Left ventricle myocardium inferior (tissue), 1 donor: ENCODE results near the gene EMX1. TPM values are rescaled to one million over a fixed set of nuclear protein-coding genes. Genes with fewer than 3 reads are reported as not detected.
A peak's percentile ranks its signal among the peaks of the same experiment; 100 is the strongest.

Source experiments
- DNase-seq: peaks from one replicate; pipeline ENCODE4 v3.0.0-alpha.2; 2020
- H3K27ac ChIP-seq: fragments of 200-600 bp; replicated peaks from 2 replicates; pipeline ENCODE4 v1.8.0; 2021
- H3K27me3 ChIP-seq: fragments of 200-600 bp; 2 replicates; pipeline ENCODE4 v1.8.0; 2021; ENCODE audit warnings: low read depth
- H3K36me3 ChIP-seq: fragments of 200-600 bp; 2 replicates; pipeline ENCODE4 v1.8.0; 2021
- H3K4me1 ChIP-seq: fragments of 200-600 bp; 2 replicates; pipeline ENCODE4 v1.8.0; 2021
- H3K4me3 ChIP-seq: fragments of 200-600 bp; 2 replicates; pipeline ENCODE4 v1.8.0; 2021; ENCODE audit warnings: mild to moderate bottlenecking, moderate library complexity
- H3K9me3 ChIP-seq: fragments of 200-600 bp; replicated peaks from 2 replicates; pipeline ENCODE4 v1.8.0; 2021
- intact Hi-C: fragments of 100-400 bp; cut with micrococcal nuclease; formaldehyde crosslinking; loops from one replicate; pipeline ENCODE4 v1.11.0; 2022
- total RNA-seq: library from RNA; stranded (reverse); fragmentation: NEBNext Ultra II Directional; extraction: Animal tissue kit (Norgen Biotek cat#: 25700); gene quantifications from one replicate; pipeline ENCODE4 v1.2.1, GENCODE V29; 2021
- TF ChIP-seq, protein P1 (sequence below): fragments of 200-600 bp; IDR thresholded peaks from 2 replicates; pipeline ENCODE4 v1.8.0; 2021; ENCODE audit warnings: antibody characterized with exemption, mild to moderate bottlenecking, borderline replicate concordance
- donor health status: DM: no; HTN: yes; CAD: no; lungs with severe emphysema.

EMX1 gene
- total RNA-seq, 1 donor from 2014 or later: not detected

DNA sequence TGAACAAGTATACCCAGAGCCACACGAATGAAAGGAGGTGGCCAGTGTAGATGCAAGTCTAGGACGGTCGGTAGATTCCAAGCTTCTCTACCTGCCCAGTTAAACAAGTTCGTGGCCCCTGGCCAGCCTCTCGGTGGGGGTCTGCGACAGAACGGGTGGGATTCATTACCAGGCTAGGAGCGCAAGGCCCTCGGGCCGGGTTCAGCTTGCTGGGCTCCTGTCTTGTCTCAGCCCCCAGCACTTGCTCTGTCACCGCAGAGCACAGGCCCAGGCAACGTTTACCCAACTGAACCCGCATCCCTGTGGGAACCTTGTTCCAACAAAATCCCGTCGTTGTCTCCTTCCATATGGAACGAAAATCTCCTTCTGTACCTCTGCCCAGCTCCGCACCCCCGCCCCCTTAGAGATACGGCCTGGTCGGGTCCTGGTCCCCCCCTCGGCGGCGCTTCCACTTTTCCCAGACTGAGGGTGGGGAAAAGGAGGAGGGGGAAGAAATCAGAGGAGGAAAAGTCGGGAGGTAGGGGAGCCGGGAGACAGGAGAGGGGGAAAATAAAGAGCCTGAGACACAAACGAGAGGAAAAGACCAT lies 1.9 kb upstream of the EMX1 start:
- intact Hi-C loops: no loop called here
- TF ChIP-seq, protein P1, sequence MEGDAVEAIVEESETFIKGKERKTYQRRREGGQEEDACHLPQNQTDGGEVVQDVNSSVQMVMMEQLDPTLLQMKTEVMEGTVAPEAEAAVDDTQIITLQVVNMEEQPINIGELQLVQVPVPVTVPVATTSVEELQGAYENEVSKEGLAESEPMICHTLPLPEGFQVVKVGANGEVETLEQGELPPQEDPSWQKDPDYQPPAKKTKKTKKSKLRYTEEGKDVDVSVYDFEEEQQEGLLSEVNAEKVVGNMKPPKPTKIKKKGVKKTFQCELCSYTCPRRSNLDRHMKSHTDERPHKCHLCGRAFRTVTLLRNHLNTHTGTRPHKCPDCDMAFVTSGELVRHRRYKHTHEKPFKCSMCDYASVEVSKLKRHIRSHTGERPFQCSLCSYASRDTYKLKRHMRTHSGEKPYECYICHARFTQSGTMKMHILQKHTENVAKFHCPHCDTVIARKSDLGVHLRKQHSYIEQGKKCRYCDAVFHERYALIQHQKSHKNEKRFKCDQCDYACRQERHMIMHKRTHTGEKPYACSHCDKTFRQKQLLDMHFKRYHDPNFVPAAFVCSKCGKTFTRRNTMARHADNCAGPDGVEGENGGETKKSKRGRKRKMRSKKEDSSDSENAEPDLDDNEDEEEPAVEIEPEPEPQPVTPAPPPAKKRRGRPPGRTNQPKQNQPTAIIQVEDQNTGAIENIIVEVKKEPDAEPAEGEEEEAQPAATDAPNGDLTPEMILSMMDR: no peak

DNA sequence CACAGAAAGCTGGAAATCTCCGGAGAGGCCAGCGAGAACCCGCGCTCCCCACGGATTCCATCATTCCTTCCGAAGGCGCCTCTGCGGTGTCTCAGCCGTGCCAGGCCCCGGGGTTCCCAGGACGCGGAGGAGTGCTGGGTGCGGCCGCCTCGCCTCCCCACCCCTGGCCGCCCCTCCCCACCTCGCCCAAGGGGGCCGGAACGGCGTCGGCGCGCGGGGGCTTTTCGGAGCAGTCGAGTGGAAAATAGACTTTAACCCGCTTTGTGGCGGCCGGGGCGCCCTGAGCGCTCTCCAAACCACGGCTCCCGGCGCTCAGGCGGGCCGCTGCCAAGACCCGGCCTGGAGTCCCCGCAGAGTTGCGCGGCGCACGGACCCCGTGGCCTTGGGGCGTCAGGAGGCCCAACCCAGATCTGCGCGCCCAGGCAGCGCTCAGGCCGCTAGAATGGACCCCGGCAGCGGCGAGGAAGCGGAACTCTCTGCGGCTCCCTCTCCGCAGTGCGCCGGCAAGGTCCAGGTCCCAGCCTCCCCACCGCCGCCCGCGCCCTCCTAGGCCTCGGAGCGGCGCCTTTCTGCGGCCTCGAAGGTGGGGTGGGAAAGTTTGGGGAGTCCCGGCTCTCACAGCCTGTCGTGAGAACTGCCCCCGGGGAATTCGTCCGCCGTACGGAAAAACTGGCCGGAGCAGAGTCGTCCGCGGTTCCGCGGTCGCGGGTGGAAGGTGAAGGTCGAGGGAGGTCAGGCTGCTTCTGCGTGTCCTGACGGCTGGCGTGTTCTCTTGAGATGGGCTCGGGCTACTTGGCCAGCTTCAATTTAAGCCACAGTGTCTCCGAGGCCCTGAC lies 1.2 kb upstream of the EMX1 start:
- H3K9me3 ChIP-seq: no peaks in the 10 kb centered on the region
- DNase-seq: no peak
- peaks cover 100% of the 10 kb centered on the region for H3K27me3 ChIP-seq
- intact Hi-C loops: no loop called here
- TF ChIP-seq, protein P1: no peak
- H3K4me3 ChIP-seq: peak overlapping the region; percentile 61
- H3K4me1 ChIP-seq: peaks cover 58% of the 10 kb centered on the region
- H3K36me3 ChIP-seq: no peaks in the 10 kb centered on the region
- no peak overlapping the region for H3K27ac ChIP-seq

More for the DNA sequence above, 1.9 kb upstream of the EMX1 start:
- H3K9me3 ChIP-seq: no peaks in the 10 kb centered on the region
- H3K27ac ChIP-seq: no peak overlapping the region
- no peaks in the 10 kb centered on the region for H3K36me3 ChIP-seq
- H3K27me3 ChIP-seq: peaks cover 100% of the 10 kb centered on the region
- H3K4me3 ChIP-seq: peak overlapping the region; percentile 61
- peaks cover 51% of the 10 kb centered on the region for H3K4me1 ChIP-seq
- DNase-seq: no peak

- Histone ChIP-seq H3K27ac (no peak overlapping the region), H3K36me3 (no peaks in the 10 kb centered on the region), H3K9me3 (no peaks in the 10 kb centered on the region), H3K4me1 (peaks cover 58% of the 10 kb centered on the region), H3K4me3 (peak overlapping the region; percentile 61), H3K27me3 (peaks cover 100% of the 10 kb centered on the region)
- intact Hi-C loops: no loop called here
- no peak for DNase-seq
- TF ChIP-seq, protein P1: no peak
These were observed 579 bp upstream of the EMX1 start for GRCh38 chr2:72916743-72917137.

DNA sequence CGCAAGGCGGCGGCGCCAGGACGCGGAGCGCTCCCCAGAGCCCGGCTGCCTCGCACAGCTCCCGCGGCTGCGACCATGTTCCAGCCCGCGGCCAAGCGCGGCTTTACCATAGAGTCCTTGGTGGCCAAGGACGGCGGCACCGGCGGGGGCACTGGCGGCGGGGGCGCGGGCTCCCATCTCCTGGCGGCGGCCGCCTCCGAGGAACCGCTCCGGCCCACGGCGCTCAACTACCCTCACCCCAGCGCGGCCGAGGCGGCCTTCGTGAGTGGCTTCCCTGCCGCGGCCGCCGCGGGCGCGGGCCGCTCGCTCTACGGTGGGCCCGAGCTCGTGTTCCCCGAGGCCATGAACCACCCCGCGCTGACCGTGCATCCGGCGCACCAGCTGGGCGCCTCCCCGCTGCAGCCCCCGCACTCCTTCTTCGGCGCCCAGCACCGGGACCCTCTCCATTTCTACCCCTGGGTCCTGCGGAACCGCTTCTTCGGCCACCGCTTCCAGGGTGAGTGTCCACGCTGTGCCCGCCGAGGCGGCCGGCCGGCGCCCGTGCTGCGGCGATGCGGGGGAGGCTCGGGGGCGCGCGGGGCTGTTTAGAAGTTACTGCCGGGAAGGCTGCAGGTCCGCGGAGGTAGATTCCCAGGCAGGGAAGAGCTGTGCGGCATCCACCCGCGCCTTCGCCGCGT lies 696 bp downstream of the EMX1 start:
- TF ChIP-seq, protein P1: no peak
- intact Hi-C loops: no loop called here
- no peaks in the 10 kb centered on the region for H3K9me3 ChIP-seq
- H3K36me3 ChIP-seq: no peaks in the 10 kb centered on the region
- H3K4me3 ChIP-seq: peak overlapping the region; percentile 61
- peaks cover 58% of the 10 kb centered on the region for H3K4me1 ChIP-seq
- no peak overlapping the region for H3K27ac ChIP-seq
- H3K27me3 ChIP-seq: peaks cover 100% of the 10 kb centered on the region
- no peak for DNase-seq

GRCh38 chr2:72919414-72920317 lies 2.3 kb downstream of the EMX1 start:
- DNase-seq: no peak
- no peaks in the 10 kb centered on the region for H3K36me3 ChIP-seq
- no peak overlapping the region for H3K27ac ChIP-seq
- intact Hi-C loops: no loop called here
- TF ChIP-seq, protein P1: no peak
- H3K4me3 ChIP-seq: peak overlapping the region; percentile 57
- H3K9me3 ChIP-seq: no peaks in the 10 kb centered on the region
- H3K27me3 ChIP-seq: peaks cover 100% of the 10 kb centered on the region
- H3K4me1 ChIP-seq: peaks cover 68% of the 10 kb centered on the region
